Duodenal mucosa (tissue), 2 donors: Measurements from ENCODE around the gene DPY19L1.
"Not testable (repeated sequence)": the region's sequence is repeated elsewhere in the genome, so short reads cannot be mapped to it uniquely, and the experiment has no call there.

Source experiments
- H3K27ac ChIP-seq: one replicate; pipeline ENCODE4 v1.7.0; 2013; ENCODE audit warnings: low read depth, low read length
- H3K27me3 ChIP-seq, 2 donors: one replicate each; pipeline ENCODE4 v1.7.0; 2013; ENCODE audit warnings: low read length in 2 of 2, control low read depth in 1 of 2; ENCODE audit not compliant: insufficient read depth in 2 of 2, control insufficient read depth in 1 of 2
- H3K36me3 ChIP-seq, 2 donors: one replicate each; pipeline ENCODE4 v1.7.0; 2013; ENCODE audit warnings: low read length in 2 of 2, control low read depth in 1 of 2; ENCODE audit not compliant: insufficient read depth in 2 of 2, control insufficient read depth in 1 of 2
- H3K4me1 ChIP-seq, 2 donors: one replicate each; pipeline ENCODE4 v1.7.0; 2013; ENCODE audit warnings: low read length in 2 of 2, control low read depth in 1 of 2; ENCODE audit not compliant: insufficient read depth in 2 of 2, control insufficient read depth in 1 of 2
- H3K4me3 ChIP-seq, 2 donors: one replicate each; pipeline ENCODE4 v1.7.0; 2013; ENCODE audit warnings: low read length in 2 of 2, low read depth in 1 of 2
- H3K9ac ChIP-seq, 2 donors: one replicate each; pipeline ENCODE4 v1.7.0; 2013; ENCODE audit warnings: low read length in 2 of 2, low read depth in 1 of 2
- H3K9me3 ChIP-seq, 2 donors: one replicate each; pipeline ENCODE4 v1.7.0; 2013; ENCODE audit warnings: low read length in 2 of 2, control low read depth in 1 of 2; ENCODE audit not compliant: control insufficient read depth in 1 of 2

Gene DPY19L1

DNA sequence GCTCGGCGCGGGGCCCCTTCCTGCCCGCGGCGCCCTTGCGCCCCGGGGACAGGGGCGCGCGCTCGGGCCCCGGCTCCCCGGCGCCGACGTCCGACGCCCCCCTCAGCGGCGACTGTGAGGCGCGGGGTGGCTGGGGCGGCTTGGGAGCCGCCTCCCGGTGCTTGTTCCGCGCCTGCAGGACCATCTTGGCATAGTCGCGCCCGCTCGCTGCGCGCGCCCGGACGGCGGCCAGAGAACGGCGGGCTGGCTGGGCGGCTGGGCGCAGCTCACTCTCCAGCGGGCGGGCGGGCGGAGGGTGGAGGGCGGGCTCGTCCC, at the start of gene DPY19L1:
Gene DPY19L1 (minus strand): TSS at position 275 of the 315 bp plus-strand sequence. CDS start 91 bp downstream, at position 184.
- Histone ChIP-seq H3K4me1 (peaks cover 23 to 24% of the 10 kb centered on the region in 2 donors), H3K27me3 (no peaks in the 10 kb centered on the region), H3K9ac (peak within 1 kb of the TSS; percentile 50 to 79), H3K27ac (peak within 1 kb of the TSS; percentile 58), H3K9me3 (no peaks in the 10 kb centered on the region), H3K4me3 (peak within 1 kb of the TSS; percentile 82 to 83), H3K36me3 (no peaks in the 10 kb centered on the region)

DNA sequence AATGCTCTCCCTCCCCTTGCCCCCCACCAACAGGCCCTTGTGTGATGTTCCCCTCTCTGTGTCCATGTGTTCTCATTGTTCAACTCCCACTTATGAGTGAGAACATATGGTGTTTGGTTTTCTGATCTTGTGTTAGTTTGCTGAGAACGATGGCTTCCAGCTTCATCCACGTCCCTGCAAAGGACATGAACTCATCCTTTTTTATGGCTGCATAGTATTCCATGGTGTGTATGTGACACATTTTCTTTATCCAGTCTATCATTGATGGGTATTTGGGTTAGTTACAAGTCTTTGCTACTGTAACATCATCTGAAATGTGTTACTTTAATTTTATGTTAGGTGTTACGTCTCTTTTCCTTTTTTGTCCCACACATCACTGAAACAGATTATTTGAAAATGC, 42.2 kb upstream of the DPY19L1 start:
- not testable (repeated sequence) for H3K36me3 ChIP-seq, H3K9me3 ChIP-seq, H3K4me1 ChIP-seq, H3K9ac ChIP-seq, H3K27ac ChIP-seq, H3K4me3 ChIP-seq, H3K27me3 ChIP-seq

DNA sequence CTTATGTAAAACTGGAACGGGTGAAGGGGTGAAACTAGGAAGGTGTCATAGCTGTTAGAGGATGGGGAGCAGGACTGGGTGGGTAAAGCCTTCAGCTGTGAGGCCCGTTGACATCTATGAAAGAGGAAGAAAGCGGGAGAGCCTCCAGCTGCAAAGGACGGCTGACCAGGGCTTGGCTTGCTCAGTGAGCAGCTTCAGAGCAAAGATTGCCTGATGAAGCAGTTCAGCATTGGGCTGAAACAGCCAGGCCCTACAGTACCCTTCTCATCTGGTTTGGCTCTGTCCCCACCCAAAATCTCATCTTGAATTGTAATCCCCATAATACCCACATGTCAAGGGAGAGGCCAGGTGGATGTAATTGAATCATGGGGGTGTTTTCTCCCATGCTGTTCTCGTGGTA, 36.7 kb upstream of the DPY19L1 start:
- not testable (repeated sequence) for H3K27ac ChIP-seq, H3K36me3 ChIP-seq, H3K27me3 ChIP-seq, H3K9ac ChIP-seq, H3K4me3 ChIP-seq, H3K4me1 ChIP-seq, H3K9me3 ChIP-seq

DNA sequence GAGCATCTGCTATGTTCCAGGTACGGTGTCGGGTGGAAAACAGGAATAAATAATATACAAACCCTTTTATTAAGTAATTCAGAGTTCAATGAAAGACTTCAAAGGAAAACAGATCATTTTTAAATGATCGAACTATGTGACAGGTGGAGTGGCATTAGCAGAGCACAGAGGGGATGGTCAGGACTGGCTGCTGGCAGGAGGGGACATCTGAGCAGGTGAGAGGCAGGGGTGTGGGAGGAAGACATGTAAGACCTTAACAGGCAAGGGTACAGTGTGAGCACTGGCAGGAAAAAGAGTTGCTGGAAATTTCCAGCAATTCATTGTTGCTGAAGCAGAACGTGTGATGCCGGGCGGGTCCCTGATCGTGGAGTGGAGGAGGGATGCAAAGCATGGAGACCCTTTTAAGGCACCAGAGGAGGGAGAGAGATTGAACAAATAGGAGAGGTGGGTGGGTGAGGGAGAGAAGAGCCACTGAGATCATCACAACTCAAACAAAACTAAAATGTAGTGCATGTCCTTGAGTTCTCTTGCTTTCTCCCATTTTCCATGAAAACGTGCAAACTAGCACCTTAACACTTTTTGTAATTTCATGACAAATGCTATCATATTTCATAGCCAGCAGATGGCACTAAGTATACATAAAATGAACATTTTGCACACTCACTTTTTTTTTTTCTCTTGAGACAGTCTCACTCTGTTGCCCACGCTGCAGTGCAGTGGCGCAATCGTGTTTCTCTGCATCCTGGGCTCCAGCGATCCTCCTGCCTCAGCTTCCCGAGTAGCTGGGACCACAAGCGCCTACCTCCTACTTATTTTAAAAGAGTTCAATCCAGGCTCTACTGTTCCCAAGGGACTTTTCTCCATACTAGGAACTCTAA, 35.9 kb upstream of the DPY19L1 start:
- not testable (repeated sequence) for H3K9me3 ChIP-seq, H3K27me3 ChIP-seq, H3K36me3 ChIP-seq, H3K9ac ChIP-seq, H3K27ac ChIP-seq, H3K4me1 ChIP-seq, H3K4me3 ChIP-seq

DNA sequence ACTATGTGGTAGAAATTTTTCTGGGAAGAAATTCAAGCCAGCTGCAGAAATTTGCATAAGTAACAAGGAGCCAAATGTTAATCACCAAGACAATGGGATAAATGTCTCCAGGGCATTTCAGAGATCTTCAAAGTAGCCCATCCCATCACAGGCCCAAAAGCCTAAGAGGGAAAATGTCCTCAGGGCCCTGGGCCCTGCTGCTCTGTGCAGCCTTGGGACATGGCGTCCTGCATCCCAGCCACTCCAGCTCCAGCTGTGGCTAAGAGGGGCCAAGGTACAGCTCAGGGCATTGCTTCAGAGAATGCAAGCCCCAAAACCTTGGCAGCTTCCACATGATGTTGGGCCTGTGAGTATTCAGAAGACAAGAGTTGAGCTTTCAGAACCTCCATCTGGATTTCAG, 31.8 kb upstream of the DPY19L1 start:
- not testable (repeated sequence) for H3K27me3 ChIP-seq, H3K4me3 ChIP-seq, H3K9ac ChIP-seq, H3K36me3 ChIP-seq, H3K4me1 ChIP-seq, H3K27ac ChIP-seq, H3K9me3 ChIP-seq

GRCh38 chr7:35065382-35065781, 28.1 kb upstream of the DPY19L1 start:
- H3K9me3 ChIP-seq, H3K4me1 ChIP-seq, H3K9ac ChIP-seq, H3K4me3 ChIP-seq, H3K27me3 ChIP-seq, H3K27ac ChIP-seq, H3K36me3 ChIP-seq: not testable (repeated sequence)

DNA sequence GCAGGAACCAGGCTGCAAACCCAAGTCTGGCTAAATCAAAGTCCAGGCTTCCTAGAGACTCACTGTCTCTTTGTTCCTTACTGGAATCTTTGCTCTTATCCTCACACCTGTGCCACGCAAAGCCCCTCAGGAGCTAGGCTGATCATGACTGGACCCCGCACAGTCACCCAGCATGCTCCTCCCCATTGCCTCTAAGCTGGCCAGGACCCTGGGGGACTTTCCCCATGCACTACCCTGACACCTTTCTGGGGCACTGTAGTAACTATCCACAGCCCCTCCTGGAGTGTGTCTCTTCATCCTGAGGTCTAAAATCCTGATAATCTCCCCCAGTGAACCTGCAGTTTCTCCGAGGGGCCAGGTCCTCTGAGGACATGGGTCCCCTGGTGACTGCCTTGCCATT, 21.3 kb upstream of the DPY19L1 start:
- H3K9ac ChIP-seq, H3K4me1 ChIP-seq, H3K9me3 ChIP-seq, H3K4me3 ChIP-seq, H3K27ac ChIP-seq, H3K27me3 ChIP-seq, H3K36me3 ChIP-seq: not testable (repeated sequence)

DNA sequence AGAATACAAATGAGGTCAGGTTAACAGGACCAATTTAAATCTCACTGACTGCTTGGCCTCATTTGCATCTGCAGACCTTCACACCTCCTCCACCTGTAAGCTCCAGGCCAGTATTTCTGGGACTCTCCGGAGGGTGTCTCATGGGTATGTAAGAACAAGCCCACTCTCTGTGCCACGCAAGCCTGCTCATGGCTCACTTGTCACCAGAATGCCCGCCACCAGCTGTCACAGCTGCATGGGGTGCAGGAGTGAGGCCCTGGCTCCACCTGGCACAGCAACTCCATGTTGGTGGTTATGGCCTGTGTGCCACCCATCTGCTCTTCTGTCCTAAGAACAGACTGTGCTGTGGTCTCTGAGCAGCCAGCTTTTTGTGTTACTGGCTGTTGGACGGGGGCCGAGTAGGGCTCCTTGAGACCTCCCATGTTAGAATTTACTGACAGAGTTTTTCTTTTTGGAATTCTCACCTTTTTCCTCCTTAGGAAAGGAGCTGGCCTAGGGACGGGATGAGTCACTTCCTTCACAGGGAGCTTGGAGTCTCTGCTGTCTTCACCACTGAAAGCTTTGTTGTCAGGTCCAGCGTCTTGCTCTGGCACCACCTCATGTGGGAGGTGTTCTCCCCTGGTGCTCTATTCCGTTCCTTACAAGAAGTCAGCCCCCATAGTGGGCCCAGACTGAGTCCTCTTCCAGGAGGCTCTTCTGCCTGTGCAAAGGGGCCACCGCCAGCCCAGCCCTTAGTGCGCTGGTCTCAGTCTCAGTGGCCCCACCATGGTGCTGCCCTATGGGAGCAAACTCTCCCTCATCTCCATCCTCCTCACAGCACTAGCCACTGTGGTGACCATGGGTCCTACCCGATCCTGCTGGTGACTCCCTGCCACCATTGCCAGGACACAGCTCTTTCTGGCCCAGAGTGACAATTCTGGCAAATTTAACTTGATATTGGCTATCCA, 20.5 kb upstream of the DPY19L1 start:
- not testable (repeated sequence) for H3K9me3 ChIP-seq

DNA sequence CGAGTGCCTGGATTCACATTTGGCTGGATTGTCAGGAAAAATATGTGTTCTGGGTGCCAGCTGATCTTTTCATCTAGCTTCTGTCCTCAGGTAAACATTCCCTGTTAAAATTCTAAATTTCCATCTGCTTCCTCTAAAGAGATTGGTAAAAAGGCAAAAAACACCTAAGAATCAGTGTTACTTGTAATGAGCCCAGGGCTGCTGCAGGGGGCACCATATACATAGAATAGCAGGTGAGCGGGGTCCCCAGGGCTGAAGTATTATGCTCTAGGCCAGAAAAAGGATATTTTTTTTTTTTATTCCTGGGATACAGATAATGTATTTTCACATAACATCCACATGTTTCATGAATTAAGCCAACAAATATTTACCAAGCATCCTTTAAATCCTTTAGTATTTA, 18.4 kb upstream of the DPY19L1 start:
- not testable (repeated sequence) for H3K27me3 ChIP-seq, H3K4me1 ChIP-seq, H3K36me3 ChIP-seq, H3K9me3 ChIP-seq, H3K27ac ChIP-seq, H3K9ac ChIP-seq, H3K4me3 ChIP-seq

More for the DNA sequence above, 20.5 kb upstream of the DPY19L1 start:
- H3K9ac ChIP-seq, H3K4me1 ChIP-seq, H3K36me3 ChIP-seq, H3K27ac ChIP-seq, H3K4me3 ChIP-seq, H3K27me3 ChIP-seq: not testable (repeated sequence)

- H3K27me3 ChIP-seq, H3K9ac ChIP-seq, H3K36me3 ChIP-seq, H3K27ac ChIP-seq, H3K4me3 ChIP-seq, H3K4me1 ChIP-seq, H3K9me3 ChIP-seq: not testable (repeated sequence)
Measured at GRCh38 chr7:35053488-35054175, 16.3 kb upstream of the DPY19L1 start.
